ENCODE measurements around the gene SLC2A1.

The SLC2A1 gene

GRCh38 chr1:42993502-42994136, 35.0 kb upstream of the SLC2A1 start:
- in situ Hi-C loops (cut with MboI; ENCODE audit: low sequenced_read_pairs, unreplicated experiment) = no loop called here
- DNase-seq (ENCODE audit: low spot score) = no peak
- TF ChIP-seq CTCF (IDR thresholded peaks at IDR 0.05; ENCODE audit: borderline replicate concordance, control extremely low read depth, extremely low read depth, insufficient read depth, missing control alignments) = no peak

- in situ Hi-C loops (cut with MboI; ENCODE audit: low sequenced_read_pairs, unreplicated experiment) = no loop called here
- TF ChIP-seq CTCF (IDR thresholded peaks at IDR 0.05; ENCODE audit: borderline replicate concordance, control extremely low read depth, extremely low read depth, insufficient read depth, missing control alignments) = no peak
- no peak for DNase-seq (ENCODE audit: low spot score)
Measured at GRCh38 chr1:42992054-42992571, 33.4 kb upstream of the SLC2A1 start.

GRCh38 chr1:42990757-42991346, 32.2 kb upstream of the SLC2A1 start:
- DNase-seq (ENCODE audit: low spot score) = no peak
- TF ChIP-seq CTCF (IDR thresholded peaks at IDR 0.05; ENCODE audit: borderline replicate concordance, control extremely low read depth, extremely low read depth, insufficient read depth, missing control alignments) = no peak
- in situ Hi-C loops (cut with MboI; ENCODE audit: low sequenced_read_pairs, unreplicated experiment) = no loop called here

- no peak for TF ChIP-seq CTCF (IDR thresholded peaks at IDR 0.05; ENCODE audit: borderline replicate concordance, control extremely low read depth, extremely low read depth, insufficient read depth, missing control alignments)
- in situ Hi-C loops (cut with MboI; ENCODE audit: low sequenced_read_pairs, unreplicated experiment) = no loop called here
- DNase-seq (ENCODE audit: low spot score) = no peak
Measured at GRCh38 chr1:42983693-42984092, 25.0 kb upstream of the SLC2A1 start.

- no peak for DNase-seq (ENCODE audit: low spot score)
- in situ Hi-C loops (cut with MboI; ENCODE audit: low sequenced_read_pairs, unreplicated experiment) = no loop called here
- no peak for TF ChIP-seq CTCF (IDR thresholded peaks at IDR 0.05; ENCODE audit: borderline replicate concordance, control extremely low read depth, extremely low read depth, insufficient read depth, missing control alignments)
Measured at GRCh38 chr1:42983253-42983652, 24.6 kb upstream of the SLC2A1 start.

GRCh38 chr1:42982641-42983040, 24.0 kb upstream of the SLC2A1 start:
- in situ Hi-C loops (cut with MboI; ENCODE audit: low sequenced_read_pairs, unreplicated experiment) = no loop called here
- TF ChIP-seq CTCF (IDR thresholded peaks at IDR 0.05; ENCODE audit: borderline replicate concordance, control extremely low read depth, extremely low read depth, insufficient read depth, missing control alignments) = no peak
- no peak for DNase-seq (ENCODE audit: low spot score)
